AG04449 (cell line): ENCODE results near the gene EYS.

ENCODE experiments used
- CTCF ChIA-PET: fragments of 350-600 bp; formaldehyde crosslinking; extraction: SDS; loops from one replicate; lab custom pipeline; 2021; ENCODE audit warnings: antibody characterized with exemption; lab: Yijun Ruan, JAX
- POLR2A ChIA-PET: fragments of 400-600, 350-600 bp; formaldehyde crosslinking; extraction: SDS; loops from one replicate; lab custom pipeline; 2020; ENCODE audit warnings: antibody characterized with exemption, inconsistent platforms; lab: Yijun Ruan, JAX
- DNase-seq: peaks from one replicate; pipeline ENCODE4 v3.0.0-alpha.2; 2010; ENCODE audit warnings: low read depth, low spot score
- H3K4me3 ChIP-seq: 2 replicates; pipeline ENCODE4 v1.5.1; 2011; ENCODE audit warnings: low read depth, mild to moderate bottlenecking, control low read depth, low read length
- TF ChIP-seq, protein P1 (sequence below): IDR thresholded peaks from one replicate; pipeline ENCODE4 v1.5.1; 2011; ENCODE audit warnings: mild to moderate bottlenecking, moderate library complexity, low read length, control low read depth, inconsistent platforms; ENCODE audit not compliant: insufficient read depth; ENCODE audit errors: missing control alignments

EYS gene

DNA sequence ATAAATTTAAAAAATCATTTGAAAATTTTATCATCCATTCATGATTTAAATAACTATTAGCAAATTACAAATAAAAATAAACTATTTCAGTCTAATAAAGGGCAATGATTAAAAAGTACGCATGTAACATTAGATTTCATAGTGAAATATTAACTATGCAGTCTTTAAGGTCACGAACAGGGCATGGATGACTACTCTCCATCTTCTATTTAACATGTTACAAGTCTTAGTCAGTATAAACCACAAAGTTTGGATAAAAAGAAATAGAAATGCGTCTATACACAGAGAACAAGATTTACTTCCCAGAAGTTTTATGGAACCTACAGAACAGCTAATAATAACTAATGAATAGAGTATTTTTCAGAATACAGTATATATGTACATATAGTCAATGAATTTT, 1016.0 kb downstream of the EYS start:
- ChIA-PET CTCF (no interaction called here), POLR2A (no interaction called here)
- no peak overlapping the region for H3K4me3 ChIP-seq
- DNase-seq: no peak
- TF ChIP-seq, protein P1, sequence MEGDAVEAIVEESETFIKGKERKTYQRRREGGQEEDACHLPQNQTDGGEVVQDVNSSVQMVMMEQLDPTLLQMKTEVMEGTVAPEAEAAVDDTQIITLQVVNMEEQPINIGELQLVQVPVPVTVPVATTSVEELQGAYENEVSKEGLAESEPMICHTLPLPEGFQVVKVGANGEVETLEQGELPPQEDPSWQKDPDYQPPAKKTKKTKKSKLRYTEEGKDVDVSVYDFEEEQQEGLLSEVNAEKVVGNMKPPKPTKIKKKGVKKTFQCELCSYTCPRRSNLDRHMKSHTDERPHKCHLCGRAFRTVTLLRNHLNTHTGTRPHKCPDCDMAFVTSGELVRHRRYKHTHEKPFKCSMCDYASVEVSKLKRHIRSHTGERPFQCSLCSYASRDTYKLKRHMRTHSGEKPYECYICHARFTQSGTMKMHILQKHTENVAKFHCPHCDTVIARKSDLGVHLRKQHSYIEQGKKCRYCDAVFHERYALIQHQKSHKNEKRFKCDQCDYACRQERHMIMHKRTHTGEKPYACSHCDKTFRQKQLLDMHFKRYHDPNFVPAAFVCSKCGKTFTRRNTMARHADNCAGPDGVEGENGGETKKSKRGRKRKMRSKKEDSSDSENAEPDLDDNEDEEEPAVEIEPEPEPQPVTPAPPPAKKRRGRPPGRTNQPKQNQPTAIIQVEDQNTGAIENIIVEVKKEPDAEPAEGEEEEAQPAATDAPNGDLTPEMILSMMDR: no peak

DNA sequence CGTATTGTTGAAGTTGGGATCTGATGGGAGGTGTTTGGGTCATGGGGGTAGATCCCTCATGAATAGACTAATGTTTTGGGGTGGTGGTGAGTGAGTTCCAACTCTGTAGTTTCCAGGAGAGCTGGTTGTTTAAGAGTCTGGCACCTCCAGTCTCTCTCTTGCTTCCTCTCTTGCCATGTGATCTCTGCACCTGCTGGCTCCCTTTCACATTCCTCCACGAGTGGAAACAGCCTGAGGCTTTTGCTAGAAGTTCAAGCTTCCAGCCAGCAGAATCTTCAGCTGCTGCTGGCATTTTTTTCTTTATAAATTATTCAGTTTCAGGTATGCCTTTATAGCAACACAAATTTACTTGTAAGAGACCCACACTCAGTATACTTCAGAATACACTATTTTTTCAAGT, 1021.6 kb downstream of the EYS start:
- ChIA-PET CTCF (no interaction called here), POLR2A (no interaction called here)
- no peak overlapping the region for H3K4me3 ChIP-seq
- TF ChIP-seq, protein P1: no peak
- no peak for DNase-seq

DNA sequence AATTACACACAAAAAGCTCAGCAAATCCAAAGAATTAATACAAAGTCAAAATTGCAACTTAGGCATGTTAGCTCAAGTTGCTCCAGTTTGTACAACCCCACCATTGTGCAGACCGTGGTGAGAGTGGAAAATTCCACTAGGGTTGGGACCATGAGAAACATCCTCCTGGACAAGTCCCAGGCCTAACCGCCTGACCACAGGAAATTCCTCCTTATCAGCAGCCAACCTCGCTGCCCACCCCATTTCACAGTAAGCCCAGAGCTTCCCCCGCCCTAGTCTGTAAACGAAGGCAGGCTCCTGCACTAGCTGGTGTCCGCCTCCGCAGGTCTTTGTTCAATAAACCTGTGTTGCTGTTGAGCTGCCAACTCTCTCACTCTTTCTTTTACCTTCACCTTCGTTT, 1023.3 kb downstream of the EYS start:
- DNase-seq: no peak
- POLR2A ChIA-PET: no interaction called here
- CTCF ChIA-PET: no interaction called here
- TF ChIP-seq, protein P1: no peak
- H3K4me3 ChIP-seq: no peak overlapping the region

DNA sequence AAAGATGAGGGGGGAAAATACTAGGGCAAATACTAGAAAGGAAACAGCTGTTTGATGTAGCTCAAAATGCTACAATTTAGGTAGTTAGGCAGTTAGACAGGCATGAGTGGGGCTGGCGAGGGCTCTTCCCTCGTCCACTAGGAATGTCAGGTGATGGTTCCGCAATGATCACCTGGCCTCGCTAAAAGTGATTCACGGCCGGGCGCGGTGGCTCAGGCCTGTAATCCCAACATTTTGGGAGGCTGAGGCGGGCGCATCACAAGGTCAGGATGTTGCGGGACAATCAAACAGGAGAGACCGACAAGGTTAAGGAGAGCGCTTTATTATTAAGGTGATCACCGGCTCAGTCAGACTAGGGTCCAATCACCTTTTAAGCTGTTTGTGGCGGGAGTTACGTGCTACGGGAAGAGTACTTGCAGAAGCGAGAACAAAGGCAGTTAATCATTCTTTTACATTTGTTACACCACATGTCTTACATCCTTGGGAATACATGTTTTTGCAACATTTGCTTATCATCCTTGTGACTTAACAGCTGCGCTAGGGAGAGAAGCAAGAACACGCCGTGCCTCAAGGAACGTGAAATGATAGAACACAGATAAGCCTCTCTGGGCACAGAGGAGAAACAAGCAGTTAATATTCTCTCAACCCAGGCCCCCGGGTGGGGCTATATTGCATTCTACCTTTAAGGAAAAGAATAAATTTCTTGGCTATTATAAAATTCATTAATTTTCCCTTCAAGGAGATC, 1025.4 kb downstream of the EYS start:
- H3K4me3 ChIP-seq: no peak overlapping the region
- CTCF ChIA-PET: no interaction called here
- TF ChIP-seq, protein P1: no peak
- no peak for DNase-seq
- POLR2A ChIA-PET: no interaction called here

DNA sequence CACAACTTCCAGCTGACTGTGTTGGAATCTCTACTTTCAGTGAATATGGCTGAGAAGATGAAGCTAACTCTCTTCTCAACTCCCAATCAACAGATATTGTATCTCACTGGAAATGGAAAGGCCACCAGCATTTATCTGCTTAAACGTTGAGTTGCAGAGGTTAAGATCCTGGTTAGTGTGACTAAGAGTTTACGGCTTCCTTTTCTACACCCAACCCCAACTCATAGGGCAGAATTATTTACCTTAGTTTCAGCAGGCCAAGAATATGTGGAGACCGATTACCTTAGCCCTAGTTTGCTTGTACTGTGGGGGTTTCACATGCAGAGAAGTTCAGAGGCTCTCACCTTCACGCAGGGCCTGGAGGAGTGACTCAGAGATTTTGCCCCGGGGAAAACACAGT, 1026.6 kb downstream of the EYS start:
- CTCF ChIA-PET: no interaction called here
- no peak overlapping the region for H3K4me3 ChIP-seq
- TF ChIP-seq, protein P1: no peak

DNA sequence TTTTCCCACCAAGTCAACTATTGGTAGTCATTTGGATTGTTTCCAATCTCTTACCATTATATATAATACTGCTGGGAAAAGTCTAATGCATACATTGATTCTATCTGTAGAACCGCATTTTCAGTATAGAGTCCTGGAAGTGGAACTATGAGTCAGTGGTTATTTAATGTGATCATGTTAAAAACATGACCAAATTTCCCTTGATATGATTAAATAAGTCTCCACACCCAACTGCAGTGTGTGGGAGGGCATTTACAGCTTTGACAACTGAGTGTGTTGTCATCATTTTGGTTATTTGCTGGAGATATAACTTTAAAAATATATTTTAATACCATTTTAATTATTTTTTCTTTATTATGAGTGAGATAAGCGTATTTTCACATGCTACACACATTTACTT, 1027.6 kb downstream of the EYS start:
- ChIA-PET CTCF (no interaction called here), POLR2A (no interaction called here)
- no peak overlapping the region for H3K4me3 ChIP-seq
- TF ChIP-seq, protein P1: no peak
- no peak for DNase-seq

More for the DNA sequence above, 1026.6 kb downstream of the EYS start:
- no peak for DNase-seq
- POLR2A ChIA-PET: no interaction called here
